Brain microvascular endothelial cell (primary cell): ENCODE measurements around the gene LDB2.

ENCODE experiments used
- DNase-seq: peaks from one replicate; pipeline ENCODE4 v3.0.0-alpha.2; 2020
- H3K27ac ChIP-seq: fragments of 250-450 bp; sonication (Bioruptor Pico); 2 replicates; pipeline ENCODE4 v1.5.1; 2020; ENCODE audit warnings: mild to moderate bottlenecking, moderate library complexity
- H3K27me3 ChIP-seq: fragments of 250-450 bp; sonication (Bioruptor Pico); replicated peaks from 2 replicates; pipeline ENCODE4 v1.5.1; 2020; ENCODE audit warnings: mild to moderate bottlenecking
- H3K36me3 ChIP-seq: fragments of 250-450 bp; sonication (Bioruptor Pico); replicated peaks from 2 replicates; pipeline ENCODE4 v1.5.1; 2020; ENCODE audit warnings: mild to moderate bottlenecking
- H3K4me3 ChIP-seq: 2 replicates; pipeline ENCODE4 v1.5.1; 2011; ENCODE audit warnings: low read depth, mild to moderate bottlenecking, control low read depth, low read length, moderate library complexity
- in situ Hi-C: cut with HindIII; loops from 2 replicates; pipeline ENCODE4 v1.10.0; 2017; ENCODE audit warnings: low sequenced_read_pairs, low pct_ligation_motif_present
- TF ChIP-seq, protein P1 (sequence below): IDR thresholded peaks from 2 replicates; pipeline ENCODE4 v1.5.1; 2011; ENCODE audit warnings: low read depth, mild to moderate bottlenecking, moderate library complexity, low read length, control low read depth, inconsistent platforms; ENCODE audit errors: missing control alignments

Gene LDB2

DNA sequence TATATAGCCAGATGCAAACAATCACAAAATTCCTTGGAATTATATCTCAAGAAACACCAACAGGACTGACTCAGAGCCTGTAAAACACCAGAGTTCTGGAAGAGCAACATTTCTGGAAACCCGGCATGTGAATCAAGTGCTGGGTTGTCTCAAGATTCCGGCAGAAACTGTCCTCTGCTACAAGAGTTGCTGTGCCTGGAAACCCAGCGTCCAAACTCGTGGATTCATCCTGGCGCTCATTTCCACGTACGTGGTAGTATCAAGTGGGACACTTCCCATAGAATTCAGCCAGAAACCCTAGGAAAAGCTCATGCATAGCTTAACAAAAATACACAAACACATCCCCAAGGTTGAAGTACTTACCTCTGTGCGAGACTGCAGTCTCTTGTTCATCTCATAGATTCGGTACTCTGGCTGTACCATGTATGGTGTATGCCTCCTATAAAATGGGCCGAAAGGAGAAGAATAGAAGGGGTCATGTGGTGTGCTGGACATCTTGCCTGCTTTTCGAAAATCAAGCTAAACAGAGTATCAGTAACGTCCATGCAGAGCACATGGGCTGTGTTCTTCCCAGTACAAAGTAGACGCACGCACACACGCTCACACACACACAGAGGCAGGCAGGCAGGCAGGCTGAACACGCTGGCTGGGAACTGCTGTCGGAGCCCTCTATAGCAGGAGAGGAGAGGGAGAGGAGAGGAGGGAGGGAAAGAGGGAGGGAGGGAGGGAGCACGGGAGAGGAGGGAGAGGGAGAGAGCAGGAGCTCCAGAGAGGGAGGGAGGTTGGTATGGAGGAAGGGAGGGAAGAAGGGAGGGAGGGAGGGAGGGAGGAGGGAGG is at the start of gene LDB2:
LDB2 (minus strand) TSS at position 655 of the 837 bp plus-strand sequence.
- TF ChIP-seq, protein P1, sequence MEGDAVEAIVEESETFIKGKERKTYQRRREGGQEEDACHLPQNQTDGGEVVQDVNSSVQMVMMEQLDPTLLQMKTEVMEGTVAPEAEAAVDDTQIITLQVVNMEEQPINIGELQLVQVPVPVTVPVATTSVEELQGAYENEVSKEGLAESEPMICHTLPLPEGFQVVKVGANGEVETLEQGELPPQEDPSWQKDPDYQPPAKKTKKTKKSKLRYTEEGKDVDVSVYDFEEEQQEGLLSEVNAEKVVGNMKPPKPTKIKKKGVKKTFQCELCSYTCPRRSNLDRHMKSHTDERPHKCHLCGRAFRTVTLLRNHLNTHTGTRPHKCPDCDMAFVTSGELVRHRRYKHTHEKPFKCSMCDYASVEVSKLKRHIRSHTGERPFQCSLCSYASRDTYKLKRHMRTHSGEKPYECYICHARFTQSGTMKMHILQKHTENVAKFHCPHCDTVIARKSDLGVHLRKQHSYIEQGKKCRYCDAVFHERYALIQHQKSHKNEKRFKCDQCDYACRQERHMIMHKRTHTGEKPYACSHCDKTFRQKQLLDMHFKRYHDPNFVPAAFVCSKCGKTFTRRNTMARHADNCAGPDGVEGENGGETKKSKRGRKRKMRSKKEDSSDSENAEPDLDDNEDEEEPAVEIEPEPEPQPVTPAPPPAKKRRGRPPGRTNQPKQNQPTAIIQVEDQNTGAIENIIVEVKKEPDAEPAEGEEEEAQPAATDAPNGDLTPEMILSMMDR, result no peak
- Histone ChIP-seq H3K36me3 (no peaks in the 10 kb centered on the region), H3K4me3 (peak within 1 kb of the TSS; percentile 53), H3K27me3 (no peaks in the 10 kb centered on the region), H3K27ac (no peak within 1 kb of the TSS)
- DNase-seq, result peak; percentile 72
- in situ Hi-C loops, result no loop called here

GRCh38 chr4:16942491-16942890 is 44.0 kb upstream of the LDB2 start:
- Histone ChIP-seq H3K4me3 (no peak overlapping the region), H3K27me3 (no peaks in the 10 kb centered on the region), H3K36me3 (no peaks in the 10 kb centered on the region), H3K27ac (no peak overlapping the region)
- no peak for DNase-seq
- TF ChIP-seq, protein P1, result no peak
- in situ Hi-C loops, result no loop called here

DNA sequence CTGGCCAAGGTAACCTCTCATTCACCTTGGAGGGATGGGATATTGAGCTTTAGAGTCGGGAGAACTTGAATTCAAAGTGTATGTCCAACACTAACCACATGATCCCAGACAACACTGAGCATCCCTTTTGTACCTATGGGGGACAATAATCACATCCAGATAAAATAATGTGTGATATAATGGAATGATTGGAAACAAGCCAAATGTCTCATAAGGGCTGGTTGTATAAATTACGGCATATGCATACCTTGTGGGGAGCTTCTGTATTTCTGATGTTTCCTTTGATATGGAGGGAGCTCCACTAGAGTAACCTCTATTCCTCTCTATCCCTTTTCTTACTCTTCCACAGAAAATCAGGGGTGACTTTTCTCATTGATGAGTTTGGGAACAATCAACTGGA is 40.7 kb upstream of the LDB2 start:
- no peaks in the 10 kb centered on the region for H3K27me3 ChIP-seq
- in situ Hi-C loops, result no loop called here
- H3K4me3 ChIP-seq, result no peak overlapping the region
- no peak for DNase-seq
- TF ChIP-seq, protein P1, result no peak
- H3K27ac ChIP-seq, result no peak overlapping the region
- H3K36me3 ChIP-seq, result no peaks in the 10 kb centered on the region

GRCh38 chr4:16938512-16939040 is 40.1 kb upstream of the LDB2 start:
- DNase-seq, result no peak
- in situ Hi-C loops, result no loop called here

GRCh38 chr4:16931339-16932305 is 33.2 kb upstream of the LDB2 start:
- Histone ChIP-seq H3K27ac (no peak overlapping the region), H3K4me3 (no peak overlapping the region), H3K36me3 (no peaks in the 10 kb centered on the region), H3K27me3 (no peaks in the 10 kb centered on the region)
- TF ChIP-seq, protein P1, result no peak
- DNase-seq, result peak; percentile 9
- in situ Hi-C loops, result no loop called here

More at GRCh38 chr4:16938512-16939040, 40.1 kb upstream of the LDB2 start:
- Histone ChIP-seq H3K27me3 (no peaks in the 10 kb centered on the region), H3K36me3 (no peaks in the 10 kb centered on the region), H3K27ac (no peak overlapping the region), H3K4me3 (no peak overlapping the region)
- TF ChIP-seq, protein P1, result no peak
